ENCODE results near the gene UBE2V1. TPM values are rescaled to one million over a fixed set of nuclear protein-coding genes. Genes with fewer than 3 reads are reported as not detected.

The UBE2V1 gene
- 227 and 334 TPM in 2 replicates for polyA plus RNA-seq

GRCh38 chr20:50112512-50113419, at the start of gene UBE2V1:
Gene UBE2V1, minus strand, starts transcription at chr20:50113150. Its CDS starts 22 bp downstream, at chr20:50113128.

GRCh38 chr20:50153500-50154377, 40.8 kb upstream of the UBE2V1 start, which contains the start of gene PEDS1:
Gene PEDS1, minus strand, starts transcription at chr20:50153723. Its CDS starts 86 bp downstream, at chr20:50153637.

Other genes with a start within 250 kb of the UBE2V1 start
- gene SPATA2, start 197.6 kb downstream of the UBE2V1 start, polyA plus RNA-seq, result 1.8 and 2.6 TPM in 2 replicates
- gene RNF114, start 176.8 kb downstream of the UBE2V1 start, polyA plus RNA-seq, result 20.4 and 23.4 TPM in 2 replicates
- 0.34 TPM in 1 of 2 replicates, not detected in the other for gene SNAI1, start 130.2 kb downstream of the UBE2V1 start, polyA plus RNA-seq
- 29.8 and 38.4 TPM in 2 replicates for gene PEDS1, start 40.6 kb upstream of the UBE2V1 start, polyA plus RNA-seq
- gene CEBPB, start 77.7 kb upstream of the UBE2V1 start, polyA plus RNA-seq, result 0.15 and 1.0 TPM in 2 replicates